GM23248 (cell line): ENCODE measurements around the gene FAM174B. TPM values are rescaled to one million over a fixed set of nuclear protein-coding genes. Genes with fewer than 3 reads are reported as not detected.

Source experiments
- DNase-seq: peaks from one replicate; pipeline ENCODE4 v3.0.0-alpha.2; 2015
- H2AFZ ChIP-seq: fragments of 200-600 bp; sonication (generic); 2 replicates; pipeline ENCODE4 v1.6.1; 2016; ENCODE audit warnings: antibody characterized with exemption
- H3F3A ChIP-seq: fragments of 200-600 bp; sonication (generic); 2 replicates; pipeline ENCODE4 v1.6.1; 2016; ENCODE audit warnings: mild to moderate bottlenecking, antibody characterized with exemption, mixed run types; ENCODE audit not compliant: insufficient read depth
- H3K27ac ChIP-seq: fragments of 200-600 bp; sonication (generic); 2 replicates; pipeline ENCODE4 v1.5.1; 2016; ENCODE audit warnings: mild to moderate bottlenecking
- H3K27me3 ChIP-seq: fragments of 200-600 bp; sonication (generic); replicated peaks from 2 replicates; pipeline ENCODE4 v1.6.1; 2016; ENCODE audit warnings: mild to moderate bottlenecking; ENCODE audit not compliant: insufficient read depth
- H3K36me3 ChIP-seq: fragments of 200-600 bp; sonication (generic); 2 replicates; pipeline ENCODE4 v1.6.1; 2016; ENCODE audit warnings: low read depth, mild to moderate bottlenecking
- H3K4me1 ChIP-seq: fragments of 200-600 bp; sonication (generic); 2 replicates; pipeline ENCODE4 v1.6.1; 2016; ENCODE audit warnings: mild to moderate bottlenecking; ENCODE audit not compliant: insufficient read depth
- H3K4me2 ChIP-seq: fragments of 200-600 bp; sonication (generic); one replicate; pipeline ENCODE4 v1.6.1; 2016; ENCODE audit warnings: mild to moderate bottlenecking; ENCODE audit not compliant: unreplicated experiment
- H3K4me3 ChIP-seq: fragments of 200-600 bp; sonication (generic); 2 replicates; pipeline ENCODE4 v1.5.1; 2016; ENCODE audit warnings: mild to moderate bottlenecking
- H3K79me2 ChIP-seq: fragments of 200-600 bp; sonication (generic); 2 replicates; pipeline ENCODE4 v1.6.1; 2016; ENCODE audit warnings: mild to moderate bottlenecking; ENCODE audit not compliant: insufficient read depth
- H3K9ac ChIP-seq: fragments of 200-600 bp; sonication (generic); 2 replicates; pipeline ENCODE4 v1.6.1; 2016; ENCODE audit warnings: mild to moderate bottlenecking
- H3K9me2 ChIP-seq: fragments of 200-600 bp; sonication (generic); 2 replicates; pipeline ENCODE4 v1.6.1; 2016; ENCODE audit warnings: mixed run types, mild to moderate bottlenecking, moderate library complexity; ENCODE audit not compliant: insufficient read depth
- H3K9me3 ChIP-seq: fragments of 200-600 bp; sonication (generic); one replicate; pipeline ENCODE4 v1.6.1; 2017; ENCODE audit warnings: low read depth
- H4K20me1 ChIP-seq: fragments of 200-600 bp; sonication (generic); 2 replicates; pipeline ENCODE4 v1.6.0; 2016; ENCODE audit not compliant: insufficient read depth
- EZH2 ChIP-seq: fragments of 200-600 bp; sonication (generic); IDR thresholded peaks from 2 replicates; pipeline ENCODE4 v1.6.1; 2018; ENCODE audit warnings: antibody characterized with exemption, mild to moderate bottlenecking; ENCODE audit not compliant: insufficient read depth, poor library complexity, severe bottlenecking
- EZH2phosphoT487 ChIP-seq: fragments of 200-600 bp; sonication (generic); IDR thresholded peaks from 2 replicates; pipeline ENCODE4 v1.6.1; 2018; ENCODE audit warnings: antibody characterized with exemption, moderate library complexity, mild to moderate bottlenecking, low read depth; ENCODE audit not compliant: insufficient read depth
- WGBS, 2 experiments: methylation state at CpG; one replicate each; pipeline ENCODE4 v1.1.6; 2015 to 2017; ENCODE audit warnings: low lambda C conversion rate in 2 of 2, low coverage in 1 of 2; ENCODE audit errors: missing lambda C conversion rate in 2 of 2; 5-methylcytosine and 5-hydroxymethylcytosine counted together
- in situ Hi-C: fragments of 300-500 bp; cut with MboI; formaldehyde crosslinking; loops from 2 replicates; pipeline ENCODE4 v1.15.0; 2020
- polyA plus RNA-seq: library from polyadenylated mRNA; unstranded; fragments of >200 nt; fragmentation: Nextera tagmentation; extraction: Ambion mirVana; gene quantifications from 2 replicates; pipeline ENCODE4 v1.2.1, GENCODE V29; 2016
- total RNA-seq: library from RNA; depleted of rRNA; stranded (reverse); fragments of >200 nt; shearing (Covaris generic); gene quantifications from 2 replicates; pipeline ENCODE4 v1.2.3, GENCODE V29; 2014

FAM174B gene
- total and polyA plus RNA-seq, 2 experiments from 2014 or later = 1.8 to 4.4 TPM

DNA sequence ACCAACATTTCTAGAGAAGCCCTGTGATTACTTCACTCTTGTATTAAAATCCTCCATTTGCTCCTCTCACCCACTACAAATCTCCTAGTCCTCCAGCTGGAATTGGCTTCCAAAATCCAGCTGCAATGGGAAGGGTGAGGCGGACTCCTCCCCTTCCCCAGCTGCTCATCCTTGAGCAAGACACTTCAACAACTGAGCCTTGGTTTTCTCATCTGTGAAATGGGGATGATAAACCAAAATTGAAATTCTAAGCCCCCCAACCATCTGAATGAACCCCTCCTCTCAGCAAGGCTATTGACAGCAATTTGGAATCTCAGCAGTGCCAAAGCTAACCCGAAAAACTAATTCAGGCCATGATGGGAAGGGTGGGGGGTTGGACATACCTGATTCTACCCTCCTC, 9.4 kb downstream of the FAM174B start:
- Histone ChIP-seq H3F3A (no peaks in the 10 kb centered on the region), H3K4me2 (no peak overlapping the region), H3K36me3 (no peaks in the 10 kb centered on the region), H3K9me2 (no peaks in the 10 kb centered on the region), H3K9ac (no peak overlapping the region), H2AFZ (no peak overlapping the region), H3K79me2 (no peaks in the 10 kb centered on the region), H4K20me1 (no peaks in the 10 kb centered on the region), H3K27me3 (no peaks in the 10 kb centered on the region), H3K4me3 (no peak overlapping the region), H3K27ac (no peak overlapping the region), H3K4me1 (no peaks in the 10 kb centered on the region), H3K9me3 (no peaks in the 10 kb centered on the region)
- 78 to 94% methylated on average over 2 of the region's 2 CpGs for WGBS, 2 experiments
- TF ChIP-seq EZH2phosphoT487 = no peak
- TF ChIP-seq EZH2 = no peak
- in situ Hi-C loops = no loop called here
- DNase-seq = no peak

DNA sequence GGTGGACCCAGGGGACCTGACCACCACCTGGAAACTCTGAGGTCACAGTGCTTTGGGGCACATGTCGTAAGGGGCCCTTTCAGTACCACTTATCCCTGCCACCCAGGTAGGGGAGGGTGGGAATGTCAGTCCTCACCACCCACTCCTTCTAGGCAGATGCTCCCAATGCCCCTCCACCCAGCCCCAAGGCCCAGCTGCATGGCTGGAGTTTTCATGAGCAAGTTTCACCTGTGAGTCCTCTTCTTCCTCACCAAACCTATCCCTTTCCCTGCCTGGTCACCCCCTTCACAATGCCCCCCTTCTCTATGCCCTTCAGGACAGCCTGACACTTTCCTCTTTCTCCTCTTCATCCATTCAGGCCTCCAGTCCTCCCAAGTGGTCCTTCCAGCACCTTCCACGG, 9.8 kb downstream of the FAM174B start:
- Histone ChIP-seq H2AFZ (no peak overlapping the region), H3K79me2 (no peaks in the 10 kb centered on the region), H3K9ac (no peak overlapping the region), H3K27me3 (no peaks in the 10 kb centered on the region), H3K36me3 (no peaks in the 10 kb centered on the region), H3K4me3 (no peak overlapping the region), H3K9me3 (no peaks in the 10 kb centered on the region), H3K4me1 (no peaks in the 10 kb centered on the region), H3K27ac (no peak overlapping the region), H4K20me1 (no peaks in the 10 kb centered on the region), H3K4me2 (no peak overlapping the region), H3F3A (no peaks in the 10 kb centered on the region), H3K9me2 (no peaks in the 10 kb centered on the region)
- DNase-seq = no peak
- WGBS, 2 experiments = 29% methylated on average over 2 of the region's 2 CpGs
- in situ Hi-C loops = no loop called here
- TF ChIP-seq EZH2 (no peak), EZH2phosphoT487 (no peak)

DNA sequence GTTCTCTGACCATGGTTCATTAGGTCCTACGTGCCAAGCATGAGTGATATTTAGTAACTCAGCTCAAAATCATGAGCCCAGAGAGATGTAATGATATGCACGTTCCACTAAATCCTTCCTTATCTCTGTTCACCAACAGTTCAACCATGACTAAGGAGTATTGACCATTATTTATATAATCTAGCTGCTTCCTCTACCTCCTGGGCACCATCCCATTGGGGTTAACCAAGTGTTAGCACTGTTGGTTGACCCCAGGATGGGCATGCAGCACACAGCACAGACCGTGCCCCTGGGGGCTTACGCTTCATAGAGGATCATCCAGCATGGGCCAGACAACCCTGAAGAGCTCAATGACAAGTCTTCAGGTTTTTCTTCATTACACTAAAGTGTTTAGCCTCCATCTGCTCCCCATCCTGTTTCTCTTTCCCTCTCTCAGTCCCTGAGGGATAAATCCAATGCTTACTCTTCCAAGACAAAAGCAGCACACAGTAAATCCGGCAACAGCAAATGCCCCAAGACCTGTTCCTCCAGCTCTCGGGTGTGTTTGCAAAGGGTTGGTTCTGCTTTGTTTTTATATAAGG, 10.4 kb downstream of the FAM174B start:
- Histone ChIP-seq H3K27me3 (no peaks in the 10 kb centered on the region), H3K79me2 (no peaks in the 10 kb centered on the region), H3K9me3 (no peaks in the 10 kb centered on the region), H4K20me1 (no peaks in the 10 kb centered on the region), H2AFZ (no peak overlapping the region), H3K4me3 (no peak overlapping the region), H3K4me1 (no peaks in the 10 kb centered on the region), H3K9ac (no peak overlapping the region), H3K36me3 (no peaks in the 10 kb centered on the region), H3K4me2 (no peak overlapping the region), H3K27ac (no peak overlapping the region), H3F3A (no peaks in the 10 kb centered on the region), H3K9me2 (no peaks in the 10 kb centered on the region)
- TF ChIP-seq EZH2phosphoT487 (no peak), EZH2 (no peak)
- DNase-seq = no peak
- 70 to 72% methylated on average over 6 of the region's 6 CpGs for WGBS, 2 experiments
- in situ Hi-C loops = no loop called here

DNA sequence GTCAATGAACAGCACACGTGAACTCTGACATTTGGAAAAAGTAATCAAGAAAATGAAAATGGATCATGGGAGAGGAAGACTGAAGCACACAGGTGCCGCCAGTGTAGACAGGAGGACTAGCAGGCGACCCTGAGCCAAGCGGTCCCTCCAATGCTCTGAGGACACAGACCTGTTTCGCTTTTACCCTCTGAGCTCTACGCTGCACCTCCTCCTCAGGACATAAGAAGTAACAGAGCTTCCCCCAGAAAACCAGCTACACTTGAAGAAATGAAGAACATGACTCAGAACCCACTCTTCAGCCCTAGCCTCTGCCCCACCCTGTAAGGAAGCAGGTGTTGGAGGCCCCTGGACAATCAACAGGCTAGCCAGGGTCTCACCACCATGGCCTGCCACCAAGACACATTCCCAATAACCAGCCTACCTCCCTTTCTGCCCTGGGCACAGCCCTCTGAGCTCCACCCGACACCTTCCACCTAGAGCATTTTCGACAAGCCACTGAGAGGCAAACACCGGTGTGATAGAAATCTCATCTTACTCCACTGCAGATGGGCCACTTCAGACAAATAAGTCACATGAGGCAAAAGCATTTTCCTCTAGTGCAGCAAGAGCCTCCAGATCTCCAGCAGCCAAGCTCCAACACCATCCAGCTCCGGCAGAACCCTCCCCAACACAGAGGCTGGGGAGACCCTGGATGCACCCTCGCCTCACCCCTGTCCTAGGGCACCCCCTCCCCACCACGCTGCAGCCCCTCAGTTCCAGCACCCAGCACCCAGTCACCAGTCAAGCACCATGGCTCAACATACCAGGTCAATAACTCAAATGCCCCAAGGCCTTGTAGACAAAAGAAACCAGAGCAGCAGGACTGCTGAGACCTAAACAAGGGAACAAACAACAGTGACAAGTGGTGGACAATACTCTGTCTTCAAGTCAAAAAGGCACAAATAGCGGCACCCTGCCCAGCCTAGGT, 11.4 kb downstream of the FAM174B start:
- Histone ChIP-seq H3K27me3 (no peaks in the 10 kb centered on the region), H3K27ac (no peak overlapping the region), H2AFZ (no peak overlapping the region), H4K20me1 (no peaks in the 10 kb centered on the region), H3K9ac (no peak overlapping the region), H3K4me3 (no peak overlapping the region), H3K9me2 (no peaks in the 10 kb centered on the region), H3K9me3 (no peaks in the 10 kb centered on the region), H3F3A (no peaks in the 10 kb centered on the region), H3K36me3 (no peaks in the 10 kb centered on the region), H3K4me1 (no peaks in the 10 kb centered on the region), H3K4me2 (no peak overlapping the region), H3K79me2 (no peaks in the 10 kb centered on the region)
- in situ Hi-C loops = no loop called here
- DNase-seq = no peak
- 68 to 84% methylated on average over 11 to 13 of the region's 13 CpGs for WGBS, 2 experiments
- no peak for TF ChIP-seq EZH2
- TF ChIP-seq EZH2phosphoT487 = no peak
